K562 (cell line): ENCODE results near the gene SHOX. TPM values are rescaled to one million over a fixed set of nuclear protein-coding genes. Genes with fewer than 3 reads are reported as not detected.

Source experiments
- ATAC-seq: fragments of 200-7000 bp; cut with Tn5 transposase; 3 replicates; pipeline ENCODE4 v1.9.1; 2020; ENCODE audit warnings: moderate library complexity
- BruUV-seq: library from RNA; stranded (reverse); fragments of 400-500 nt; replicated peaks from 2 replicates; lab custom pipeline; 2021; lab: Mats Ljungman, UMichigan
- CTCF ChIA-PET: fragments of 300-600 bp; formaldehyde crosslinking; extraction: SDS; loops from one replicate; lab custom pipeline; 2021; ENCODE audit warnings: low intra/inter-chr PET ratio; lab: Yijun Ruan, JAX
- POLR2A ChIA-PET: fragments of 300-600, 350-650 bp; sonication (Branson Sonifier 250); formaldehyde crosslinking; extraction: SDS; loops from one replicate; lab custom pipeline; 2021; ENCODE audit warnings: antibody characterized with exemption, inconsistent platforms; lab: Yijun Ruan, JAX
- DNase-seq, 4 experiments: peaks; one replicate each; pipeline versions ENCODE4 v3.0.0 to v3.0.0-alpha.2; 2011 to 2018; ENCODE audit warnings: low spot score in 3 of 4, mixed read lengths in 3 of 4; ENCODE audit errors: extremely low read depth in 1 of 4
- FAIRE-seq: peaks from 2 replicates; lab custom pipeline; 2011; peaks lifted over from hg19 to GRCh38; lab: Jason Lieb, UNC
- H2AFZ ChIP-seq: 2 replicates; pipeline ENCODE4 v1.6.0; 2011; ENCODE audit warnings: low read depth, low read length, control low read depth, inconsistent platforms
- H3K27ac ChIP-seq: fragments of 200-600 bp; 3 replicates; pipeline ENCODE4 v1.8.0; 2011; ENCODE audit warnings: low read depth, mild to moderate bottlenecking, control low read depth, inconsistent platforms, low read length, moderate library complexity, mixed read lengths; ENCODE audit errors: extremely low read depth
- H3K27me3 ChIP-seq, 2 experiments: fragments of 300-600 bp in 1 of 2; 2 replicates in 1 of 2; 3 replicates in 1 of 2; pipeline versions ENCODE4 v1.6.0 to v1.8.0; 2011; ENCODE audit warnings: inconsistent platforms in 2 of 2, low read length in 2 of 2, mild to moderate bottlenecking in 1 of 2, mixed read lengths in 1 of 2, moderate library complexity in 1 of 2; ENCODE audit not compliant: control insufficient read depth in 2 of 2, insufficient read depth in 2 of 2
- H3K36me3 ChIP-seq: fragments of 300-600 bp; 3 replicates; pipeline ENCODE4 v1.8.0; 2011; ENCODE audit warnings: mild to moderate bottlenecking, low read length, inconsistent platforms; ENCODE audit not compliant: control insufficient read depth, insufficient read depth
- H3K4me1 ChIP-seq, 2 experiments: fragments of 200-600 bp in 1 of 2; replicated peaks in 1 of 2; 2 replicates in 1 of 2; 3 replicates in 1 of 2; pipeline versions ENCODE4 v1.5.1 to v1.8.0; 2011; ENCODE audit warnings: inconsistent platforms in 2 of 2, low read length in 2 of 2, mild to moderate bottlenecking in 1 of 2, mixed read lengths in 1 of 2, moderate library complexity in 1 of 2; ENCODE audit not compliant: control insufficient read depth in 2 of 2, insufficient read depth in 2 of 2
- H3K4me2 ChIP-seq: 2 replicates; pipeline ENCODE4 v1.6.1; 2011; ENCODE audit warnings: low read length, control low read depth, inconsistent platforms, mixed read lengths; ENCODE audit not compliant: insufficient read depth
- H3K4me3 ChIP-seq: fragments of 200-600 bp; sonication (generic), shearing (Covaris generic); 2 replicates; pipeline ENCODE4 v1.5.1; 2016; ENCODE audit warnings: control low read depth, inconsistent platforms
- H3K79me2 ChIP-seq: fragments of 200-600 bp; 3 replicates; pipeline ENCODE4 v1.8.0; 2011; ENCODE audit warnings: low read length, inconsistent platforms; ENCODE audit not compliant: control insufficient read depth, insufficient read depth
- H3K9ac ChIP-seq, 2 experiments: 2 replicates each; pipeline versions ENCODE4 v1.6.0 to v1.6.1; 2011; ENCODE audit warnings: low read depth in 2 of 2, low read length in 2 of 2, control low read depth in 1 of 2, inconsistent platforms in 1 of 2, mild to moderate bottlenecking in 1 of 2, mixed read lengths in 1 of 2; ENCODE audit not compliant: insufficient read depth in 1 of 2
- H3K9me1 ChIP-seq: one replicate; pipeline ENCODE4 v1.6.0; 2011; ENCODE audit warnings: inconsistent platforms, mild to moderate bottlenecking, low read length, moderate library complexity; ENCODE audit not compliant: control insufficient read depth, insufficient read depth
- H3K9me3 ChIP-seq: replicated peaks from 2 replicates; pipeline ENCODE4 v1.5.1; 2011; ENCODE audit warnings: low read depth, low read length, inconsistent platforms; ENCODE audit not compliant: control insufficient read depth, insufficient read depth
- H4K20me1 ChIP-seq: replicated peaks from 2 replicates; pipeline ENCODE4 v1.6.1; 2011; ENCODE audit warnings: low read length, inconsistent platforms, mixed read lengths; ENCODE audit not compliant: control insufficient read depth, insufficient read depth
- POLR2AphosphoS2 ChIP-seq: IDR thresholded peaks from 2 replicates; pipeline ENCODE4 v1.6.1; 2012; ENCODE audit warnings: low read length, improper control_type of control experiment
- RBM14 ChIP-seq: fragments of 200-400 bp; formaldehyde crosslinking; IDR thresholded peaks from 2 replicates; pipeline ENCODE4 v1.6.1; 2018; ENCODE audit warnings: low read depth, mild to moderate bottlenecking, low read length, moderate library complexity, borderline replicate concordance; ENCODE audit not compliant: insufficient read depth
- SNRNP70 ChIP-seq: fragments of 200-400 bp; formaldehyde crosslinking; optimal IDR thresholded peaks from 2 replicates; pipeline ENCODE3; 2017; ENCODE audit warnings: low read depth, low read length
- ZBTB26 ChIP-seq: fragments of 450-650 bp; formaldehyde crosslinking; IDR thresholded peaks from 2 replicates; pipeline ENCODE4 v1.4.0; 2022; ENCODE audit warnings: missing genetic modification characterization
- ZFX ChIP-seq: sonication (generic); formaldehyde crosslinking; IDR thresholded peaks from 2 replicates; pipeline ENCODE4 v1.8.0; 2022; ENCODE audit warnings: mild to moderate bottlenecking, missing genetic modification reagents, moderate library complexity
- ZNF77 ChIP-seq: fragments of 250-450 bp; sonication (Bioruptor Pico); IDR thresholded peaks from 2 replicates; pipeline ENCODE4 v1.5.0; 2020
- WGBS: fragments of 100-300 bp; shearing (Covaris generic); methylation state at CpG from one replicate; pipeline ENCODE4 v1.1.6; 2016; ENCODE audit warnings: low coverage, mixed read lengths; ENCODE audit not compliant: insufficient coverage; ENCODE audit errors: missing lambda C conversion rate; 5-methylcytosine and 5-hydroxymethylcytosine counted together
- in situ Hi-C: fragments of 300-500 bp; cut with MboI; formaldehyde crosslinking; loops from 4 replicates; pipeline ENCODE4 v1.15.0; 2018; ENCODE audit warnings: inconsistent platforms, mixed read lengths
- intact Hi-C: fragments of 100-400 bp; cut with micrococcal nuclease; formaldehyde crosslinking; loops from 2 replicates; pipeline ENCODE4 v1.14.2; 2022
- polyA plus RNA-seq, 8 experiments: library from polyadenylated mRNA; depleted of rRNA in 4 of 8; stranded (reverse) in 5 of 8; unstranded in 3 of 8; fragments of >200 nt; fragmentation: Nextera tagmentation in 2 of 8; fragmentation: Illumina TruSeq in 1 of 8; extraction: Ambion mirVana in 2 of 8; extraction: Trizol in 1 of 8; gene quantifications; 2 replicates each; pipeline versions ENCODE4 v1.2.1 to v1.2.3, GENCODE V29; 2011 to 2014; ENCODE audit warnings: inconsistent platforms in 1 of 8, missing spikeins in 1 of 8
- total RNA-seq, 7 experiments: library from RNA; depleted of rRNA in 6 of 7; stranded (reverse); fragments of >200 nt in 6 of 7; fragmentation: Illumina TruSeq in 2 of 7; extraction: Trizol in 2 of 7; gene quantifications; 2 replicates each; pipeline versions ENCODE4 v1.2.1 to v1.2.3, GENCODE V29; 2011 to 2021; ENCODE audit warnings: low replicate concordance in 1 of 7

Gene SHOX
- total and polyA plus RNA-seq, 9 of the 15 experiments (the other 6 are each of a cell fraction or from before 2014, with no cell fraction given) = not detected

GRCh38 chrX:663841-664240 lies 33.2 kb downstream of the SHOX start:
- no peaks in the 10 kb centered on the region for H3K27me3 ChIP-seq
- TF ChIP-seq ZBTB26 = no peak
- TF ChIP-seq ZNF77 (CRISPR knock-in tag) = no peak
- no peak for TF ChIP-seq RBM14
- no peak for TF ChIP-seq ZFX
- TF ChIP-seq SNRNP70 = no peak
- TF ChIP-seq POLR2AphosphoS2 = no peak
- H3K4me1 ChIP-seq = no peaks in the 10 kb centered on the region
- DNase-seq (no peak), ATAC-seq (no peak), FAIRE-seq (no peak)
- POLR2A ChIA-PET = no interaction called here
- no peaks in the 10 kb centered on the region for H3K79me2 ChIP-seq
- BruUV-seq = no TSS peak
- CTCF ChIA-PET = no interaction called here
- H4K20me1 ChIP-seq = no peaks in the 10 kb centered on the region
- WGBS = 2% methylated on average over 16 of the region's 18 CpGs
- in situ Hi-C loops = no loop called here
- H3K4me2 ChIP-seq = no peak overlapping the region
- no peak overlapping the region for H3K4me3 ChIP-seq
- no peak overlapping the region for H3K9ac ChIP-seq
- H3K9me3 ChIP-seq = no peaks in the 10 kb centered on the region
- H2AFZ ChIP-seq = no peak overlapping the region
- no peaks in the 10 kb centered on the region for H3K9me1 ChIP-seq
- intact Hi-C loops = no loop called here
- no peaks in the 10 kb centered on the region for H3K36me3 ChIP-seq
- no peak overlapping the region for H3K27ac ChIP-seq
